ENCODE results near the gene PTPRK. TPM values are rescaled to one million over a fixed set of nuclear protein-coding genes. Genes with fewer than 3 reads are reported as not detected.

The PTPRK gene
- total and polyA plus RNA-seq, 9 of the 15 experiments (the other 6 are each of a cell fraction or from before 2014, with no cell fraction given): 0.04 to 0.51 TPM; not detected in 7

- Histone ChIP-seq H3K79me2 (ENCODE audit: control insufficient read depth, insufficient read depth, low read length) (no peaks in the 10 kb centered on the region), H3K4me1 (replicated peaks in 1 of 2; ENCODE audit: control insufficient read depth in 2 of 2, insufficient read depth in 2 of 2, low read length in 2 of 2) (no peaks in the 10 kb centered on the region), H3K9ac (ENCODE audit: insufficient read depth in 1 of 2, low read depth in 2 of 2, low read length in 2 of 2) (no peak overlapping the region), H4K20me1 (replicated peaks; ENCODE audit: control insufficient read depth, insufficient read depth, low read length) (no peaks in the 10 kb centered on the region), H3K9me1 (ENCODE audit: control insufficient read depth, insufficient read depth, low read length) (no peaks in the 10 kb centered on the region), H3K27ac (ENCODE audit: extremely low read depth, low read depth, low read length) (no peak overlapping the region), H3K4me3 (no peak overlapping the region), H3K27me3 (ENCODE audit: control insufficient read depth in 2 of 2, insufficient read depth in 2 of 2, low read length in 2 of 2) (no peaks in the 10 kb centered on the region), H3K9me3 (replicated peaks; ENCODE audit: control insufficient read depth, insufficient read depth, low read depth, low read length) (no peaks in the 10 kb centered on the region), H2AFZ (ENCODE audit: low read depth, low read length) (no peak overlapping the region), H3K36me3 (ENCODE audit: control insufficient read depth, insufficient read depth, low read length) (no peaks in the 10 kb centered on the region), H3K4me2 (ENCODE audit: insufficient read depth, low read length) (no peak overlapping the region)
- 0% methylated on average over 1 of the region's 1 CpG for WGBS (ENCODE audit: insufficient coverage, low coverage, missing lambda C conversion rate)
- ChIA-PET CTCF (ENCODE audit: low intra/inter-chr PET ratio) (no interaction called here), POLR2A (no interaction called here)
- BruUV-seq (replicated peaks): no TSS peak
- DNase-seq (ENCODE audit: extremely low read depth in 1 of 4, low spot score in 3 of 4) (no peak), ATAC-seq (no peak), FAIRE-seq (no peak)
- no peak for TF ChIP-seq YY1 (IDR thresholded peaks at IDR 0.05; ENCODE audit: borderline replicate concordance in 1 of 3, control insufficient read depth in 1 of 3, extremely low read depth in 1 of 3, insufficient read depth in 3 of 3, insufficient read length in 1 of 3, insufficient replicate concordance in 2 of 3, low read depth in 1 of 3, low read length in 2 of 3)
- TF ChIP-seq KLF13 (tag; IDR thresholded peaks at IDR 0.05; ENCODE audit: borderline replicate concordance, low read depth): no peak
- no peak for TF ChIP-seq ZBTB12 (CRISPR knock-in tag; IDR thresholded peaks at IDR 0.05)
- no peak for TF ChIP-seq BHLHE40 (IDR thresholded peaks at IDR 0.05; ENCODE audit: low read length)
- no peak for TF ChIP-seq PBX2 (CRISPR knock-in tag; IDR thresholded peaks at IDR 0.05; ENCODE audit: low read depth)
- TF ChIP-seq PBX2 (tag; conservative IDR thresholded peaks at IDR 0.05; ENCODE audit: low read depth): no peak
- TF ChIP-seq HOMEZ (CRISPR knock-in tag; IDR thresholded peaks at IDR 0.05): no peak
- no peak for TF ChIP-seq NR2C1 (IDR thresholded peaks at IDR 0.05)
- TF ChIP-seq NR2C1 (tag; IDR thresholded peaks at IDR 0.05): no peak
- no peak for TF ChIP-seq GATAD2B (IDR thresholded peaks at IDR 0.05; ENCODE audit: borderline replicate concordance)
- TF ChIP-seq TAF9B (IDR thresholded peaks at IDR 0.05; ENCODE audit: partially characterized antibody): no peak
- no peak for TF ChIP-seq CREB1 (IDR thresholded peaks at IDR 0.05)
- no peak for TF ChIP-seq CREB1 (CRISPR knock-in tag; IDR thresholded peaks at IDR 0.05)
- no peak for TF ChIP-seq CBX3 (IDR thresholded peaks at IDR 0.05; ENCODE audit: borderline replicate concordance in 1 of 2, low read length in 2 of 2)
- no peak for TF ChIP-seq POLR3G (IDR thresholded peaks at IDR 0.05; ENCODE audit: extremely low read depth, insufficient read length, insufficient replicate concordance)
- TF ChIP-seq SMARCE1 (IDR thresholded peaks at IDR 0.05): no peak
- no peak for TF ChIP-seq NUFIP1 (IDR thresholded peaks at IDR 0.05; ENCODE audit: partially characterized antibody)
- no peak for TF ChIP-seq CHD1 (IDR thresholded peaks at IDR 0.05; ENCODE audit: low read length)
- in situ Hi-C loops (cut with MboI) (no loop called here), intact Hi-C loops (cut with micrococcal nuclease) (no loop called here)
Observed at GRCh38 chr6:128284128-128284527, 236.3 kb downstream of the PTPRK start.

All from K562 (cell line).